ENCODE measurements around the gene IRAK1.

The IRAK1 gene

GRCh38 chrX:154040307-154040756, 20.6 kb upstream of the IRAK1 start:
- peak; percentile 78 for DNase-seq

- no peak for DNase-seq
These were observed 19.9 kb upstream of the IRAK1 start for GRCh38 chrX:154039577-154039976.

GRCh38 chrX:154038656-154039055, 19.0 kb upstream of the IRAK1 start:
- DNase-seq = no peak

- no peak for DNase-seq
These were observed 18.1 kb upstream of the IRAK1 start for GRCh38 chrX:154037754-154038153.

- DNase-seq = no peak
These were observed 16.8 kb upstream of the IRAK1 start for GRCh38 chrX:154036513-154036912.

- DNase-seq = no peak
These were observed 14.1 kb upstream of the IRAK1 start for GRCh38 chrX:154033848-154034247.

- no peak for DNase-seq
These were observed 13.0 kb upstream of the IRAK1 start for GRCh38 chrX:154032653-154033052.

- DNase-seq = no peak
These were observed 12.5 kb upstream of the IRAK1 start for GRCh38 chrX:154032160-154032559.

- DNase-seq = no peak
These were observed 11.1 kb upstream of the IRAK1 start for GRCh38 chrX:154030715-154031305.

- no peak for DNase-seq
These were observed 10.6 kb upstream of the IRAK1 start for GRCh38 chrX:154030266-154030665.

- DNase-seq = no peak
These were observed 9.7 kb upstream of the IRAK1 start for GRCh38 chrX:154029439-154029838.

GRCh38 chrX:154028502-154029184, 8.9 kb upstream of the IRAK1 start:
- no peak for DNase-seq

GRCh38 chrX:154027986-154028385, 8.3 kb upstream of the IRAK1 start:
- DNase-seq = no peak

GRCh38 chrX:154027022-154027402, 7.3 kb upstream of the IRAK1 start:
- no peak for DNase-seq

GRCh38 chrX:154026136-154027021, 6.7 kb upstream of the IRAK1 start:
- peak; percentile 40 for DNase-seq

- DNase-seq = no peak
These were observed 5.5 kb upstream of the IRAK1 start for GRCh38 chrX:154025230-154025629.

- DNase-seq = no peak
These were observed 4.6 kb upstream of the IRAK1 start for GRCh38 chrX:154024271-154024670.

GRCh38 chrX:154023276-154024000, 3.7 kb upstream of the IRAK1 start:
- no peak for DNase-seq

GRCh38 chrX:154022108-154022507, 2.4 kb upstream of the IRAK1 start:
- DNase-seq = no peak

GRCh38 chrX:154021131-154021611, 1.5 kb upstream of the IRAK1 start:
- peak; percentile 52 for DNase-seq

- peak; percentile 39 for DNase-seq
These were observed 924 bp upstream of the IRAK1 start for GRCh38 chrX:154020536-154021115.

GRCh38 chrX:154019061-154019621, 561 bp downstream of the IRAK1 start:
- no peak for DNase-seq
